NCI-H128 (cell line): ENCODE measurements around the gene HLA-F.

Experiments used
- DNase-seq: peaks from one replicate; lab custom pipeline; 2025; ENCODE audit not compliant: unreplicated experiment; lab: John Stamatoyannopoulos, UW

Gene HLA-F

DNA sequence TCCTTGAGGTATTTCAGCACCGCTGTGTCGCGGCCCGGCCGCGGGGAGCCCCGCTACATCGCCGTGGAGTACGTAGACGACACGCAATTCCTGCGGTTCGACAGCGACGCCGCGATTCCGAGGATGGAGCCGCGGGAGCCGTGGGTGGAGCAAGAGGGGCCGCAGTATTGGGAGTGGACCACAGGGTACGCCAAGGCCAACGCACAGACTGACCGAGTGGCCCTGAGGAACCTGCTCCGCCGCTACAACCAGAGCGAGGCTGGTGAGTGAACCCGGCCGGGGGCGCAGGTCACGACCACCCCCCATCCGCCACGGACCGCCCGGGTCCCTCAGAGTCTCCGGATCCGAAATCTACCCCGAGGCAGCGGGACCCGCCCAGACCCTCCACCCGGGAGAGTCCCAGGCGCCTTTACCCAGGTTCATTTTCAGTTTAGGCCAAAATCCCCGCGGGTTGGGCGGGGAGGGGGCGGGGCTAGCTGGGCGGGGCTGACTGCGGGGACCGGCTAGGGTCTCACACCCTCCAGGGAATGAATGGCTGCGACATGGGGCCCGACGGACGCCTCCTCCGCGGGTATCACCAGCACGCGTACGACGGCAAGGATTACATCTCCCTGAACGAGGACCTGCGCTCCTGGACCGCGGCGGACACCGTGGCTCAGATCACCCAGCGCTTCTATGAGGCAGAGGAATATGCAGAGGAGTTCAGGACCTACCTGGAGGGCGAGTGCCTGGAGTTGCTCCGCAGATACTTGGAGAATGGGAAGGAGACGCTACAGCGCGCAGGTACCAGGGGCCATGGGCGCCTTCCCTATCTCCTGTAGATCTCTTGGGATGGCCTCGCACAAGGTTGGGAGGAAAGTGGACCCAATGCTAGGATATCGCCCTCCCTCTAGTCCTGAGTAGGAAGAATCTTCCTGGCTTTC is 693 bp downstream of the HLA-F start:
- no peak for DNase-seq

DNA sequence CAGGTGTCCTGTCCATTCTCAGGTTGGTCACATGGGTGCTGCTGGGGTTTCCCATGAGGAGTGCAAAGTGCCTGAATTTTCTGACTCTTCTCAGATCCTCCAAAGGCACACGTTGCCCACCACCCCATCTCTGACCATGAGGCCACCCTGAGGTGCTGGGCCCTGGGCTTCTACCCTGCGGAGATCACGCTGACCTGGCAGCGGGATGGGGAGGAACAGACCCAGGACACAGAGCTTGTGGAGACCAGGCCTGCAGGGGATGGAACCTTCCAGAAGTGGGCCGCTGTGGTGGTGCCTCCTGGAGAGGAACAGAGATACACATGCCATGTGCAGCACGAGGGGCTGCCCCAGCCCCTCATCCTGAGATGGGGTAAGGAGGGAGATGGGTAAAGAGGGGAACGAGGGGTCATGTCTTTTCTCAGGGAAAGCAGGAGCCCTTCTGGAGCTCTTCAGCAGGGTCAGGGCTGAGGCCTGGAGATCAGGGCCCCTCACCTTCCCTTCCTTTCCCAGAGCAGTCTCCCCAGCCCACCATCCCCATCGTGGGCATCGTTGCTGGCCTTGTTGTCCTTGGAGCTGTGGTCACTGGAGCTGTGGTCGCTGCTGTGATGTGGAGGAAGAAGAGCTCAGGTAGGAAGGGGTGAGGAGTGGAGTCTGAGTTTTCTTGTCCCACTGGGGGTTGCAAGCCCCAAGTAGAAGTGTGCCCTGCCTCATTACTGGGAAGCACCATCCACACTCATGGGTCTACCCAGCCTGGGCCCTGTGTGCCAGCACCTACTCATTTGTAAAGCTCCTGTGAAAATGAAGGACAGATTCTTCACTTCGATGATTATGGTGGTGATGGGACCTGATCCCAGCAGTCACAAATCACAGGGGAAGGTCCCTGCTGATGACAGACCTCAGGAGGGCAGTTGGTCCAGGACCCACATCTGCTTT is 2.0 kb downstream of the HLA-F start:
- DNase-seq = no peak

DNA sequence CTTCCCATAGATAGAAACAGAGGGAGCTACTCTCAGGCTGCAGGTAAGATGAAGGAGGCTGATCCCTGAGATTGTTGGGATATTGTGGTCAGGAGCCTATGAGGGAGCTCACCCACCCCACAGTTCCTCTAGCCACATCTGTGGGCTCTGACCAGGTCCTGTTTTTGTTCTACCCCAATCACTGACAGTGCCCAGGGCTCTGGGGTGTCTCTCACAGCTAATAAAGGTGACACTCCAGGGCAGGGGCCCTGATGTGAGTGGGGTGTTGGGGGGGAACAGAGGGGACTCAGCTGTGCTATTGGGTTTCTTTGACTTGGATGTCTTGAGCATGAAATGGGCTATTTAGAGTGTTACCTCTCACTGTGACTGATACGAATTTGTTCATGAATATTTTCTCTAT is 2.8 kb downstream of the HLA-F start:
- DNase-seq = no peak

DNA sequence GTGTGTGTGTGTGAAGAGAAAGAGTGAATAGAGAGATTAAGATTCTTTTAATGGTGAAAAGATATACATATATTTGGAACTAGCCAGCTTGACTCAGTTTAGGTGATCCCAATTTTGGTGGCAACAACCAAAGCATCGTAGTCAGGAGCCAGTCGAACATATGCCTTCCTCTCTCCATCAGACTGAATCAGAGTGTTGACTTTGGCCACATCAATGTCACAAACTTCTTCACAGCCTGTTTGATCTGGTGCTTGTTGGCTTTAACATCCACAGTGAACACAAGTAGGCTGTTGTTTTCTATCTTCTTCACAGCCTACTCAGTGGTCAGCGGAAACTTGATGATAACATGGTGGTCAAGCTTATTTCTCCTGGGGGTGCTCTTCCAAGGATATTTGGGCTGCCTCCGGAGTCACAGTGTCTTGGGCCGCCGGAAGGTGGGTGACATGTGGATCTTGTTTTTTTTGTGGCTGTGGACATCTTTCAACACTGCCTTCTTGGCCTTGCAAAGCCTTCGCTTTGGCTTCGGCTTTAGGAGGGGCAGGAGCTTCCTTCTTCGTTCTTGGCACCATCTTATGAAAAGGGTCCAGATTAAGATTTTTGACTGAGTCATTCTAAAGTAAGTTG is 3.4 kb downstream of the HLA-F start:
- DNase-seq = no peak

DNA sequence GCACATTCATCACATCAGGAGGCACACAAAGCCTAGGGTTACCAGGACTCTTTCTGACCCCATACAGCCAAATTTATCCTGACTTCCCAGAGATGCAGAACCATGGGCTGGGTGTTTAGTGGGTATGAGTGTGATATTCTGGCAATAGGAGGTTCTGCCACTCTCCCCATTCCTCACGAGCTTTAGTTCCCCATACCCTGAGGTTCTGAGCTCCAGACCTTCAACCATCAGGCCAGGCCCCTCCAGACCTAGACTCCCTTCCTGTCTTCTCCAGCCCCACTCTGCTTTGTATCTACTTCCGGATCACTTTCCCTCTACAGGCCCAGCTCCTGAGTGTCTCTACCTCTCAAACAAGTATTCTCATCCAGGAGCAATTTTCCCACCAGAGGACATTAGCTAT is 4.4 kb downstream of the HLA-F start:
- no peak for DNase-seq

DNA sequence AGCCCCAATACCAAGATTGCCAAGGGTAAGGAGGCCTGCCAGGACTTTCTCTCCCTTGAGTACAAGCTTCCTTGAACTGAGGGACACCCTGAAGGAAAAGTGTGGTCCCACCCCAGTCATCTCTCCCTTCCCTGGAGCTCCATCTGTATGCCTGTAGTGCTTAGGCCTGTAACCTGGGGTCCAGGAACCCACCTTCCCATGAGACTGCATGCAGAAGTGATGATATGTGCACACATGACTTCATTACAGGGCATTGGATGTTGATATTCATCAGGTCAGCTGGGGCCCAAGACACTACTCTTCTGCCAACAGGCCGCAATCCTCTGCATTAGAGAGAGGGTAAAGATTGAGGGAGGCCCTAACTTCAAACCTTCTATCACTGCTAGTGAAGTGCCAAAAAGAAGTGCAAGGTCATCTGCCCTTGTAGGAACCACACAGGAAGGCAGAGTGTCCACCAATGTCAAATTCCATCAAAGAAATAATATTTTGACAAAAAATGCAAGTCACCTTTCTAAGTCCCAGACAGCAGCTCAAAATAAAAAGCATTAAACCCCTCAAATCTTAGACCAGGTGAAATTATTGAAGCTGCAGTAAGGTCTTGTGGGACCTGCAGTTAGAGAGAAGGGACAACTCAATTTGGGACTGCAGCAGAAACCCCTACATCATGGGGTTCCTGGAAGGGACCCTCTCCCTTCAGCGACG is 5.1 kb downstream of the HLA-F start:
- DNase-seq = no peak

DNA sequence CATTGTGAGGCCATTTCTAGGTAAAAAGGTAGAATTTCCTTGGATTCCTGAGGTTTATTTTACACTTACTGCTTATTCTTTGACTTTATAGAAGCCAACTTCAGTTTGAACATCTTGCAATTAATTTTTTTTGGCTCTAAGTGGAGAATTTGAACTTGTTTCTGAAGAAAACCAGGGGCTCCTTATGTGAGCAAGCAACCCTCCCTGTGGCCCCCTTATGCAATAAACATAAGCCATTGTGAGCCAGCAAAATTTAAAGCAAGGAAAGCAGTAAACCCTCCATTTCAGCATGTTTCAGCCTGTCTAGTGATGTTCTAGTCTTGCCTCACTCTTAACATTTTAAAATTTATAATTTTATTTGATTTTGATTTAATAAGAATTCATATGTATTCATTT is 5.6 kb downstream of the HLA-F start:
- DNase-seq = no peak

DNA sequence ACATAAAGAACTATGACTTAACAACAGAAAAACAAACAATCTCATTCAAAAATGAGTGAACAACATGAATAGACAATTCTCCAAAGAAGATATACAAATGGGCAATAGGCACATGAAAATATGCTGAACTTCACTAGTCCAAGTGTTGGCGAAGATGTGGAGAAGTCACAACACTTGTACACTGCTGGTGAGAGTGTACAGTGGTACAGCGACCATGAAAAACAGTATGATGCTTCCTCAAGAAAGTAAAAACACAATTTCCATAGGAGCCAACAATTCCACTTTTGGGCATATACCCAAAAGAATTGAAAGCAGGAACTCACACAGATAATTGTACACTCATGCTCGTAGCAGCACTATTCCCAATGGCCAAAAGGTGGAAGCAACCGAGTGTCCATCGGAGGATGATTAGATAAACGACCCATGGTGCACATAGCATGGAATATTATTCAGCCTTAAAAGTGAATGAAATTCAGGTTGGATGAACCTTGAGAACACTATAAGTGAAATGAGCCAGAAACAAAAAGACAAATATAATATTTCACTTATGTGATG is 6.6 kb downstream of the HLA-F start:
- DNase-seq = no peak

DNA sequence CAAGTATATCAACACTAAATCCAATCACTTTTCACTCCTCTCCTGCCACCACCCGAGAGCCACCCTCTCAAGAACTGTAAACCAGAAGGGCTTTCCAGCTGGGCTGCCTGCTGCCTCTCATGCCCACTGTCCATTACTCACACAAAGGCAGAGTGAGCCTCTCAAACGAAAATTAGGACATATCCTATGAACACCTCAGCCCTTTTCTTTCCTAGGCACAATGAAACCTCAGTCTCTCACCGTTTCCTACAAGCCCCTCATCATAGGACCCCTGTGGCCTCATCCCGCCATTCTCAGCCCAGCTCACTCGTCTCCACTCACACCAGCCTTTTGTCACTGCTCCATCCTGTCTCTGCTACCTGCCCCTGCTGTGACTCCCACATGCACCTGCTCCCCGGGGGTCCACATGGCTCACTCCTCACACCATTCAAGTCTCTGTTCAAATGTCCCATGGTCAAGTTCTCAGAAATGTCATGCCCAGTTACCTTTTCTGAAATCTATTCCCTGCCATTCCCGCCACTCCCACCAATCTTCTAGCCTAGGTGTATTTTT is 7.4 kb downstream of the HLA-F start:
- DNase-seq = no peak

DNA sequence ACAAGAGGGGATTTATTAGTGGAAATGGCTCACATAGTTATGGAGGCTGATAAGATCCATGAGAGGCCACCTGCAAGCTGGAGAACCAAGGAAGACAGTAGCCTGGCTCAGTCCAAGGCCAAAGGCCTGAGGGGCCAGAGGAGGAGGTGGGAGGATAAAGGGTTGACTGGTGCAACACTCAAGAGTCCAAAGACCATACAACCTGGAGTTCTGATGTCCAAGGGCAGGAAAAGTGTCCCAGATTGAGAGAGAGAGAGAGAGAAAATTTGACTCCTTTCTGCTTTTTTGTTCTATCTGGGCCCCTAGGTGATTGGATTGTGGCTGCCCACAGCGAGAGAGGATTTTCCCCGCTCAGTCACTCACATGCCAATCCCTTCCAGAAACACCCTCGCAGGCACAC is 8.0 kb downstream of the HLA-F start:
- DNase-seq = no peak

DNA sequence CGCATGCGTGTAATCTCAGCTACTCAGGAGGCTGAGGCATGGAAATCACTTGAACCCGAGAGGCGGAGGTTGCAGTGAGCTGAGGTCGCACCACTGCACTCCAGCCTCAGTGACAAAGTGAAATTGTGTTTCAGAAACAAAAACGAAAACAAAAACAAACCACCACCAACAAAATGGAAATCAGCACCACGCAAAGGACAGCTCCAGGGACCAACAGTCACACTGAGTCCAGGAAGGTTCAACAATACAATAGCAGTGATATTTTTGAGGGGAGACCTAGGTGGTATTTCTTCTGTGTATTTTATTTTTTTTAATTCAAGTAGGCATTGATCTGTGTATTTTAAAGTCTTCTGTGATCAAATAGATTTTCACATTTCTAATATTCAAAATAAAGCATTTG is 9.8 kb downstream of the HLA-F start:
- no peak for DNase-seq

DNA sequence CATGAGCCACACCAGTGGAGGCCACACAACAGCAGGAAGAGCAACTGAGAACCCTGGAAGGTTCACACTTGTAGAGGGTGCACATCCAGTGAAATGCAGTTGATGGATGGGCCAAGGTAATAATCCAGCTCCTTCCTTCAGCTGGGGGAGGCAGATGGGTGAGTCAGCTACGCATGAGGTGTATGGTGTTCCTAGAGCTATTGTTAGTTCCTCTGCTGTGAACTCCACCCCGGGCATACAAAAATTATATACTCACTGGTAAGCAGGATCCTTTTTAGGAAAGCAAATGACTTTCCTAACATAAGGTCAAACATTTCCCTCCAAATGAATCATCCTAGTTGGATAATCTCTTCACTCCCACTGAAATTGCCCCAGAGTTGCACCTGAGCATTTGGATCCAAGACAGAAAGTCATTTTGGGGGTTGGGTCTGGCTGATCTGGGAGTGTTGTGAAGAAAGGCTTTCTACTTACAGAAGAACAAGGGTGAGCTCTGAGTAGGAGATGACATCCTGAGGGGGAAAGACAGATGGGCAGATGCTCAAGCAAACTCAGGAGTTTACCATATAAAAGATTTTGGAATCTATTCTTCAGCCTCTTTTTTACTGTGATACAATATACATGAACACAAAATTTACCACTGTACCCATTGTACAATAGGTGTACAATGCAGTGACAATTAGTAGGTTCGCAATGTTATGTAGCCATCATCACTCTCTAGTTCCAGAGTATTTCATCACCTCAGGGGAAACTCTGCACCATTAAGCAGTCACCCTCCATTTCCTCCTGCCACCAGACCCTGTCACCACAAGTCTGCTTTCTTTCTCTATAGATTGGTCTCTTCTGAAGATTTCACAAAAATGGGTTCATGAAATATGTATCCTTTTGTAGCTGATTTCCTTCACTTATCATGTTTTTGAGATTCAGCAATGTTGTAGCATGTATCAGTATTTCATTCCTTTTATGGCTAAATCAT is 11.1 kb downstream of the HLA-F start:
- DNase-seq = no peak

DNA sequence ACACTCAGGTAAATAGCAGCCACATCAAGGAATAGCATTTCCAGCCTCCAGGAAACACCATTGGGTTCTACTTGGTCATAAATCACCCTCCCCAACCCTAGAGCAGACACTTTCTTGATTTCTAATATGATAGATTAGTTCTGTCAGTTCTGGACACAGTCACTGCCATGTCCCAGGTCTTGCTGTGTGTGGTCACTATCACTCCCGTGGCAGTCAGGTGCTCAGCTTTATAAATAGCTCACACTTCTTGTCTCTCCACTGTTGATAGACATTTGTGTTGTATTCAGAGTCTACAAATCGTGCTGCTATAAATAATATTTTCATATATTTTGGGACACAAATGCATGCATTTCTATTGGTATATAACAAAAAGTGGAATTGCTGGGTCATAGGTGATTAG is 13.3 kb downstream of the HLA-F start:
- no peak for DNase-seq

DNA sequence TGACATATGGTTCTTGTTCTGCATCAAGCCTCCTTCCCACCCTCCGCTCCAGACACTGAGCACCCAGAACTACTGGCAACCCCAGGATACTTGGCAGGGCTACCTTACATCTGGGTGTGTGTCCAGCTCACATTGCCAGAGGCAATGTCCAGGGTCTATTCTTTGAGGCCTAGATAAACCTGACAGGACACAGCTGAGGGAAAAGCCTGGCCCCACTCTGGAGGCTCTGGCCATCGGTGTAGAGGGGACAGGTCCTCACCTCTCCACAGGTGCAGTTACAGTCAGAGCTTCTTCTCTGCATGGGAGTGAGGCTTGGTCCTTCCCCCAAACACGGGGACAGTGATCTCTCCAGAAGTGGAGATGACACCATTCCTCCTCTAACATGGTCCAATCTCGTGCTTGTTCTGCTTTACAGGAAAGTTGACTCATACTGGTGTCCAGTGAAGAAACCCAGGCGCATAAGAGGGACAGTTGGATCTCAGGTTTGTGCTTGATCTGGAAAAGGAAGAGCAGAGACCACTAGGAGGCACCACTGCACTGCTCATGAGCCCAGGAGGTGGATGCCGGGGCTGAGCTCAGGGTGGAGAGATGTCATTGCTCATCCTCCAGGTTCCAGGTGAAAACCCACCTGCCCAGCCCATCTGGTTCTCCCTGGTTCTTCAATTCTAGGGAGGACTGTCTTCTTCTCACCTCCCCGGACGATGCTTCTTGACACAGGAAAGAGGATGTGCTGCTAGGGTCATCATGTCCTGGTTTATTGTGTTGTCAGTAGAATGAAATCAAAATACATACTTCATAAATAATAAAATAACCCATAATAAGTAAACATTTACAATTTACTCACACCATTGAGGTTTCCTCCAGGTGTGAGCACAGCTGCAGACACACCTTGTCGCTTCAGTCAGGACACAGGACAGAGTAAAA is 14.7 kb downstream of the HLA-F start:
- DNase-seq = no peak

DNA sequence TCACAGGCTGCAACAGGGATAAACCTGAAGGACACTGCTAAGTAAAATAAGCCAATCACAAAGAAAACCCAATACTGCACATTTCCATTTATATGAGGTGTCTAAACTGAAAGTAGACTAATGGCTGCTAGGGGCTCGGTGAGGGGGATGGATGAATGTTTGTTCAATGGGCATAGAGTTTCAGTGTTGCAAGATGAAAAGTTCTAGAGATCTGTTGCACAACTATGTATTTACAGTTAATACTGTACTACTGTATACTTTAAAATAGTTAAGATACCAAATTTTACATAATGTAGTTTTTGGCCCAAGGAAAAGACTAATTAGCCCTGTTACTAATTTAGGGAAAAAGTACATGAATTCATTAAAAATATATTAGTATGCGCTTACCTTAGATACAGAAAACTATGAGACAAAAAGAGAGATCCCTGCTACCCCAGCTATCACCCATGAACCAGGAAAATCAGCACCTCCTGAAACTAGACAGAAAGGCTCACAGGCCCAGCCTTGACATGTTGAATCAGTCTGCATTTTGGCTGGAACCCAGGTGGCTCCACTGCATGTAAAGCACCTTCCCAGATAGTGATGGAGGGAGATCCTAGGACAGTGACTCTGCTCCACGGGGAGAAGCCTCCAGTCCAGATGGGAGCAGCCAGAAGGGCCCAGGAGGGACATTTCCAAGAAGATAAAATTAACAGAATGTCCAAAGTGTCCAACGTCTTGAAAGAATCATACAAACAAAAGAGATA is 16.1 kb downstream of the HLA-F start:
- DNase-seq = no peak

DNA sequence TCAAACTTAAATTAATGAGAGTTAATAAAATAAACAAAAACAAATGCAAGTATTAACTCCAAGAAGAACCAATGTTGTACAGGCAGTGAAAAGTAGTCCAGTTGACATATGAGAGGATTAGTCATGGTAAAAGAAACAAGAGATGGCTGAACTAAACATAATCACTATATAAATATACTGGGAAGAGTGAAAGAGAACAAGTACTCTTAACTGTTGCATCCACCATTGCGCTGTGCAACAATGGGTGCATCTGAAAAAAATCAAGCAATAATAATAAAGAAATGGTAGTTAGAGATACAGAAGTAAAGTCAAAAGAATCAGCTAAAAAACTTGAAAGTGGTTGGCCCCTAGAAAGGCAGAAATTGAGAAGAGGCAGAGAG is 16.6 kb downstream of the HLA-F start:
- no peak for DNase-seq

DNA sequence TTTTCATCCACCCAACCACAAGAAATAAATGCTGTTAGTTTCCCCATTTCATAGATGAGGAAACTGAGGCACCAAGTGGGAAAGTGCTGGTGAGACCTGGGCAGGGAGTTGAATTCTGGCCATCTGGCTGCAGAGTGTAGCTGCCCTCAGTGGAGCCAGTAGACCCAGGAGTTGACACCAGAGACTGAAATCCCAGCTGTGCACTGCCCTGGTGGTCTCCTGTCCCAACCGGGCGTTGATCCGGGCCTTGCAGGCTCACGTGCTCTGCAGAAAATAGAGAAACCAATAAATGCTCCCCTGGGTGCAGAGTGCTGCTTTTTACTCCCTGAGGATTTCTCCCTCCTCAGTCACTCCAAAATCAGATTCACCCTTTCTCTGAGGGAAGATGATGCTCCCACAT is 18.4 kb downstream of the HLA-F start:
- DNase-seq = no peak
